ENCODE data around the gene CCT8L2. TPM values are rescaled to one million over a fixed set of nuclear protein-coding genes. Genes with fewer than 3 reads are reported as not detected.
"Not testable (repeated sequence)": the region's sequence is repeated elsewhere in the genome, so short reads cannot be mapped to it uniquely, and the experiment has no call there.

The CCT8L2 gene
- total RNA-seq, 1 experiment from 2014 or later, result not detected

DNA sequence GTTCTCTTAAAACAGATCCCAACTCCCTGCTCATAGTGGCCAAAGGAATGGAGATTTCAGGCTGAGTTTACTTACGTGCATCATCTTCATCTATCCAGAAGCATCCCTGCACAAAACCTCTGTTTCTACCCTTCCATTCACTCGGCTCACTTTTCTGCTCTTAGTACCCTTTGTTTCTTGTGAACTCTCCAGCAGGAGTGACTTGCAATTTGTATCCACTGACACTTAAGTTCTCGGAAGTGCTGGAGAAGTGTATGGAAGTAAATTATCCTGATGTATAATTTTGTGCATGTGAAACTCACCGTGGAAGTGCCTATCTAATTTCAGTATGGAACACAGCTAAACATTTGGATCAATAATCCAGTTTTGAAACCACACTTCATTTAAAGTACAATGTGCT lies 7.0 kb upstream of the CCT8L2 start:
- H3K27ac ChIP-seq (ENCODE audit: low read depth, low read length); H3K4me2 ChIP-seq (ENCODE audit: low read length); H3K36me3 ChIP-seq (ENCODE audit: control insufficient read depth in 1 of 2, insufficient read depth in 2 of 2, low read length in 2 of 2); H3K4me1 ChIP-seq (ENCODE audit: control insufficient read depth in 1 of 2, insufficient read depth in 2 of 2, low read length in 2 of 2); intact Hi-C loops (cut with micrococcal nuclease); POLR2A ChIA-PET; H3K9me2 ChIP-seq (ENCODE audit: insufficient read depth); RAD21 ChIA-PET (ENCODE audit: low non-redundant PET in 1 of 2, low total read pairs in 2 of 2, uncharacterized antibody in 2 of 2, unreplicated experiment in 2 of 2); H3K4me3 ChIP-seq (replicated peaks in 1 of 2; ENCODE audit: low read depth in 1 of 2, low read length in 2 of 2); H3K9me3 ChIP-seq (ENCODE audit: control insufficient read depth in 1 of 2, insufficient read depth in 1 of 2, low read depth in 1 of 2, low read length in 2 of 2); CTCF ChIA-PET; H4K20me1 ChIP-seq (ENCODE audit: insufficient read depth); H3K27me3 ChIP-seq (ENCODE audit: insufficient read depth, low read length); H3K9ac ChIP-seq (ENCODE audit: low read length); DNase-seq (ENCODE audit: low read depth, low spot score); H3K79me2 ChIP-seq (ENCODE audit: insufficient read depth, low read length); BruUV-seq (replicated peaks); ATAC-seq; H2AFZ ChIP-seq (ENCODE audit: low read depth, low read length, poor library complexity, severe bottlenecking): not testable (repeated sequence)

GRCh38 chr22:16595251-16595650 lies 2.6 kb upstream of the CCT8L2 start:
- H3K27ac ChIP-seq (ENCODE audit: low read depth, low read length); intact Hi-C loops (cut with micrococcal nuclease); H3K4me1 ChIP-seq (ENCODE audit: control insufficient read depth in 1 of 2, insufficient read depth in 2 of 2, low read length in 2 of 2); ATAC-seq; BruUV-seq (replicated peaks); H3K9ac ChIP-seq (ENCODE audit: low read length); CTCF ChIA-PET; H3K36me3 ChIP-seq (ENCODE audit: control insufficient read depth in 1 of 2, insufficient read depth in 2 of 2, low read length in 2 of 2); H3K4me2 ChIP-seq (ENCODE audit: low read length); RAD21 ChIA-PET (ENCODE audit: low non-redundant PET in 1 of 2, low total read pairs in 2 of 2, uncharacterized antibody in 2 of 2, unreplicated experiment in 2 of 2); H3K79me2 ChIP-seq (ENCODE audit: insufficient read depth, low read length); H3K27me3 ChIP-seq (ENCODE audit: insufficient read depth, low read length); POLR2A ChIA-PET; H3K4me3 ChIP-seq (replicated peaks in 1 of 2; ENCODE audit: low read depth in 1 of 2, low read length in 2 of 2); H2AFZ ChIP-seq (ENCODE audit: low read depth, low read length, poor library complexity, severe bottlenecking); H3K9me2 ChIP-seq (ENCODE audit: insufficient read depth); DNase-seq (ENCODE audit: low read depth, low spot score); H3K9me3 ChIP-seq (ENCODE audit: control insufficient read depth in 1 of 2, insufficient read depth in 1 of 2, low read depth in 1 of 2, low read length in 2 of 2); H4K20me1 ChIP-seq (ENCODE audit: insufficient read depth): not testable (repeated sequence)

GRCh38 chr22:16594026-16594425 lies 1.4 kb upstream of the CCT8L2 start:
- H3K36me3 ChIP-seq (ENCODE audit: control insufficient read depth in 1 of 2, insufficient read depth in 2 of 2, low read length in 2 of 2), result no peaks in the 10 kb centered on the region
- no peaks in the 10 kb centered on the region for H3K79me2 ChIP-seq (ENCODE audit: insufficient read depth, low read length)
- no peaks in the 10 kb centered on the region for H3K9me3 ChIP-seq (ENCODE audit: control insufficient read depth in 1 of 2, insufficient read depth in 1 of 2, low read depth in 1 of 2, low read length in 2 of 2)
- no peaks in the 10 kb centered on the region for H4K20me1 ChIP-seq (ENCODE audit: insufficient read depth)
- H3K9me2 ChIP-seq (ENCODE audit: insufficient read depth), result no peaks in the 10 kb centered on the region
- no peaks in the 10 kb centered on the region for H3K27me3 ChIP-seq (ENCODE audit: insufficient read depth, low read length)
- H3K27ac ChIP-seq (ENCODE audit: low read depth, low read length), result no peak overlapping the region
- ChIA-PET CTCF (no interaction called here), POLR2A (no interaction called here), RAD21 (ENCODE audit: low non-redundant PET in 1 of 2, low total read pairs in 2 of 2, uncharacterized antibody in 2 of 2, unreplicated experiment in 2 of 2) (no interaction called here)
- H3K4me3 ChIP-seq (replicated peaks in 1 of 2; ENCODE audit: low read depth in 1 of 2, low read length in 2 of 2), result no peak overlapping the region
- no TSS peak for BruUV-seq (replicated peaks)
- no peak overlapping the region for H3K4me2 ChIP-seq (ENCODE audit: low read length)
- intact Hi-C loops (cut with micrococcal nuclease), result no loop called here
- no peak for ATAC-seq
- H2AFZ ChIP-seq (ENCODE audit: low read depth, low read length, poor library complexity, severe bottlenecking), result no peak overlapping the region
- H3K4me1 ChIP-seq (ENCODE audit: control insufficient read depth in 1 of 2, insufficient read depth in 2 of 2, low read length in 2 of 2), result no peaks in the 10 kb centered on the region
- no peak overlapping the region for H3K9ac ChIP-seq (ENCODE audit: low read length)
- no peak for DNase-seq (ENCODE audit: low read depth, low spot score)
- no peak for TF ChIP-seq SIN3A (IDR thresholded peaks at IDR 0.05; ENCODE audit: low read depth)
- no peak for TF ChIP-seq SP1 (IDR thresholded peaks at IDR 0.05; ENCODE audit: low read depth)
- no peak for TF ChIP-seq TCF7L2 (IDR thresholded peaks at IDR 0.05; ENCODE audit: borderline replicate concordance, extremely low read depth, insufficient read depth, insufficient read length)
- TF ChIP-seq EZH2phosphoT487 (IDR thresholded peaks at IDR 0.05; ENCODE audit: borderline replicate concordance), result no peak
- TF ChIP-seq CEBPB (IDR thresholded peaks at IDR 0.05; ENCODE audit: low read depth), result no peak
- TF ChIP-seq YY1 (IDR thresholded peaks at IDR 0.05; ENCODE audit: extremely low read depth, insufficient replicate concordance, low read depth, low read length), result no peak
- TF ChIP-seq POLR2A (IDR thresholded peaks at IDR 0.05; ENCODE audit: borderline replicate concordance, extremely low read depth, insufficient read depth, insufficient read length), result no peak
- TF ChIP-seq RAD21 (IDR thresholded peaks at IDR 0.05; ENCODE audit: low read depth), result no peak
- no peak for TF ChIP-seq ZFX (IDR thresholded peaks at IDR 0.05)
- no peak for TF ChIP-seq SRF (IDR thresholded peaks at IDR 0.05; ENCODE audit: low read depth)
- TF ChIP-seq ELF1 (IDR thresholded peaks at IDR 0.05; ENCODE audit: borderline replicate concordance, low read depth), result no peak
- no peak for TF ChIP-seq REST (IDR thresholded peaks at IDR 0.05; ENCODE audit: low read depth)
- TF ChIP-seq EGR1 (IDR thresholded peaks at IDR 0.05; ENCODE audit: low read depth), result no peak
- no peak for TF ChIP-seq JUND (IDR thresholded peaks at IDR 0.05)
- no peak for TF ChIP-seq CBX3 (IDR thresholded peaks at IDR 0.05; ENCODE audit: low read depth)

All from HCT116 (cell line).